GM23338 (cell line): ENCODE measurements around the gene BATF2. TPM values are rescaled to one million over a fixed set of nuclear protein-coding genes. Genes with fewer than 3 reads are reported as not detected.
"Not testable (repeated sequence)": the region's sequence is repeated elsewhere in the genome, so short reads cannot be mapped to it uniquely, and the experiment has no call there.

ENCODE experiments used
- ATAC-seq: fragments of 200-7000 bp; cut with Tn5 transposase; 3 replicates; pipeline ENCODE4 v1.9.1; 2020
- DNase-seq: peaks from one replicate; pipeline ENCODE4 v3.0.0-alpha.2; 2015; ENCODE audit warnings: low spot score
- H2AFZ ChIP-seq: fragments of 200-600 bp; sonication (generic); 2 replicates; pipeline ENCODE4 v1.8.0; 2016; ENCODE audit warnings: antibody characterized with exemption, mild to moderate bottlenecking, moderate library complexity
- H3F3A ChIP-seq: fragments of 200-600 bp; sonication (generic); replicated peaks from 2 replicates; pipeline ENCODE4 v1.8.0; 2017; ENCODE audit warnings: antibody characterized with exemption, mixed run types, low read depth
- H3K27ac ChIP-seq: fragments of 200-600 bp; sonication (generic); 2 replicates; pipeline ENCODE4 v1.6.1; 2016; ENCODE audit warnings: low read depth
- H3K27me3 ChIP-seq: fragments of 200-600 bp; sonication (generic); 2 replicates; pipeline ENCODE4 v1.8.0; 2016; ENCODE audit warnings: mild to moderate bottlenecking, mixed run types, moderate library complexity; ENCODE audit not compliant: insufficient read depth
- H3K36me3 ChIP-seq: fragments of 200-600 bp; sonication (generic); 2 replicates; pipeline ENCODE4 v1.8.0; 2016; ENCODE audit warnings: mild to moderate bottlenecking; ENCODE audit not compliant: insufficient read depth
- H3K4me1 ChIP-seq: fragments of 200-600 bp; sonication (generic); 2 replicates; pipeline ENCODE4 v1.8.0; 2016; ENCODE audit warnings: mild to moderate bottlenecking, moderate library complexity; ENCODE audit not compliant: insufficient read depth
- H3K4me2 ChIP-seq: fragments of 200-600 bp; sonication (generic); 2 replicates; pipeline ENCODE4 v1.7.1; 2017; ENCODE audit warnings: mixed run types
- H3K4me3 ChIP-seq: fragments of 200-600 bp; sonication (generic); 2 replicates; pipeline ENCODE4 v1.6.1; 2016; ENCODE audit warnings: mixed run types
- H3K79me2 ChIP-seq: fragments of 200-600 bp; sonication (generic); replicated peaks from 2 replicates; pipeline ENCODE4 v1.8.0; 2017; ENCODE audit warnings: mild to moderate bottlenecking; ENCODE audit not compliant: insufficient read depth
- H3K9me2 ChIP-seq: fragments of 200-600 bp; sonication (generic); 2 replicates; pipeline ENCODE4 v1.8.0; 2017; ENCODE audit not compliant: insufficient read depth
- H4K20me1 ChIP-seq: fragments of 200-600 bp; sonication (generic); replicated peaks from 2 replicates; pipeline ENCODE4 v1.8.0; 2017; ENCODE audit warnings: mild to moderate bottlenecking; ENCODE audit not compliant: insufficient read depth
- H3K27ac Mint-ChIP-seq: 2 replicates; pipeline ENCODE4 v1.8.0; 2020; ENCODE audit warnings: inconsistent platforms, mild to moderate bottlenecking, moderate library complexity, mixed read lengths
- H3K27me3 Mint-ChIP-seq: 3 replicates; pipeline ENCODE4 v1.8.0; 2022; ENCODE audit warnings: low read depth, mild to moderate bottlenecking, moderate library complexity, mixed read lengths, inconsistent platforms; ENCODE audit not compliant: insufficient read depth, poor library complexity
- H3K36me3 Mint-ChIP-seq: 3 replicates; pipeline ENCODE4 v1.8.0; 2021; ENCODE audit warnings: low read depth, mild to moderate bottlenecking, inconsistent platforms, moderate library complexity, mixed read lengths
- H3K4me1 Mint-ChIP-seq: 3 replicates; pipeline ENCODE4 v1.8.0; 2020; ENCODE audit warnings: mild to moderate bottlenecking, inconsistent platforms, mixed read lengths
- H3K4me3 Mint-ChIP-seq: 3 replicates; pipeline ENCODE4 v1.8.0; 2021; ENCODE audit warnings: moderate library complexity, mild to moderate bottlenecking, inconsistent platforms, mixed read lengths
- H3K9me3 Mint-ChIP-seq: 3 replicates; pipeline ENCODE4 v1.8.0; 2020; ENCODE audit warnings: moderate library complexity, mild to moderate bottlenecking, inconsistent platforms, mixed read lengths
- CREB1 ChIP-seq: fragments of 250-450 bp; sonication (Bioruptor Pico); IDR thresholded peaks from 2 replicates; pipeline ENCODE4 v1.5.0; 2020; ENCODE audit warnings: low read depth, mild to moderate bottlenecking, moderate library complexity
- EZH2 ChIP-seq: fragments of 200-600 bp; sonication (generic); IDR thresholded peaks from one replicate; pipeline ENCODE4 v1.8.0; 2017; ENCODE audit warnings: antibody characterized with exemption, mild to moderate bottlenecking, low read depth; ENCODE audit not compliant: unreplicated experiment
- EZH2phosphoT487 ChIP-seq: fragments of 200-600 bp; sonication (generic); IDR thresholded peaks from one replicate; pipeline ENCODE4 v1.8.1; 2018; ENCODE audit warnings: antibody characterized with exemption; ENCODE audit not compliant: unreplicated experiment
- NANOG ChIP-seq: IDR thresholded peaks from 2 replicates; pipeline ENCODE4 v1.6.1; 2016; ENCODE audit warnings: antibody characterized with exemption, borderline replicate concordance
- POLR2AphosphoS5 ChIP-seq: IDR thresholded peaks from 2 replicates; pipeline ENCODE4 v1.6.1; 2016; ENCODE audit warnings: antibody characterized with exemption, low read depth
- STAT1 ChIP-seq: IDR thresholded peaks from one replicate; pipeline ENCODE4 v1.6.1; 2016; ENCODE audit warnings: antibody characterized with exemption; ENCODE audit not compliant: unreplicated experiment
- ZNF114 ChIP-seq: fragments of 250-450 bp; sonication (Bioruptor Pico); IDR thresholded peaks from 2 replicates; pipeline ENCODE4 v1.5.0; 2020; ENCODE audit warnings: mild to moderate bottlenecking, moderate library complexity
- ZNF331 ChIP-seq: fragments of 250-450 bp; sonication (Bioruptor Pico); IDR thresholded peaks from 2 replicates; pipeline ENCODE4 v1.5.0; 2020; ENCODE audit warnings: low read depth, mild to moderate bottlenecking, moderate library complexity
- polyA plus RNA-seq: library from polyadenylated mRNA; unstranded; fragments of >200 nt; fragmentation: Nextera tagmentation; extraction: Ambion mirVana; gene quantifications from 2 replicates; pipeline ENCODE4 v1.2.1, GENCODE V29; 2016
- total RNA-seq: library from RNA; depleted of rRNA; stranded (reverse); fragments of >200 nt; shearing (Covaris generic); gene quantifications from 2 replicates; pipeline ENCODE4 v1.2.3, GENCODE V29; 2014
- TF ChIP-seq, protein P1 (sequence below): fragments of 250-450 bp; sonication (Bioruptor Pico); IDR thresholded peaks from 2 replicates; pipeline ENCODE4 v1.5.0; 2020; ENCODE audit warnings: mild to moderate bottlenecking, moderate library complexity

The BATF2 gene
- total and polyA plus RNA-seq, 2 experiments from 2014 or later: 0.53 to 1.6 TPM

DNA sequence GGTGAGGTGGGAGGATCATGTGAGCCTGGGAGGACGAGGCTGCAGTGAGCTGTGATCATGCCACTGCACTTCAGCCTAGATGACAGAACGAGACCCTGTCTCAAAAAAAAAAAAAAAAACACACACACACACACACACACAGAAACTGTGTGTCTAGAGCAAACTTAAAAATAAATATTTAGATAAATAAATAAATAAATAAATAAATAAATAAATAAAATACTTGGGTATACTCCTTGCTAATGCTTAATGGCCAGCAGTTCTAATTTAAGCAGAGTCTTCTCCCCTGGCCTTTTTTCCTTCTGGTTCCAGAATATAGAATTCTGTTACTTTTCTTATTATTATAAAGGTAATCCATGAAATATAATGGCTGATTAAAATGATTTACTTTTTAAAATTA lies 12.1 kb upstream of the BATF2 start:
- H3K27me3 Mint-ChIP-seq: peaks cover 12% of the 10 kb centered on the region
- Histone ChIP-seq H3K4me3 (no peak overlapping the region), H4K20me1 (no peaks in the 10 kb centered on the region), H3K36me3 (no peaks in the 10 kb centered on the region), H2AFZ (no peak overlapping the region), H3F3A (peaks cover 7% of the 10 kb centered on the region; the same call in 1 of the 2 replicates), H3K4me1 (no peaks in the 10 kb centered on the region), H3K9me2 (no peaks in the 10 kb centered on the region), H3K27ac (no peak overlapping the region), H3K4me2 (no peak overlapping the region), H3K27me3 (no peaks in the 10 kb centered on the region), H3K79me2 (no peaks in the 10 kb centered on the region)
- H3K27ac Mint-ChIP-seq: no peak overlapping the region
- no peaks in the 10 kb centered on the region for H3K36me3 Mint-ChIP-seq
- no peaks in the 10 kb centered on the region for H3K9me3 Mint-ChIP-seq
- DNase-seq (no peak), ATAC-seq (no peak)
- TF ChIP-seq POLR2AphosphoS5 (no peak), EZH2 (no peak), ZNF331 (no peak), STAT1 (no peak), CREB1 (CRISPR knock-in tag) (no peak), EZH2phosphoT487 (no peak), NANOG (no peak)
- no peak overlapping the region for H3K4me3 Mint-ChIP-seq
- peaks cover 7% of the 10 kb centered on the region; the same call in 2 of the 3 replicates for H3K4me1 Mint-ChIP-seq

DNA sequence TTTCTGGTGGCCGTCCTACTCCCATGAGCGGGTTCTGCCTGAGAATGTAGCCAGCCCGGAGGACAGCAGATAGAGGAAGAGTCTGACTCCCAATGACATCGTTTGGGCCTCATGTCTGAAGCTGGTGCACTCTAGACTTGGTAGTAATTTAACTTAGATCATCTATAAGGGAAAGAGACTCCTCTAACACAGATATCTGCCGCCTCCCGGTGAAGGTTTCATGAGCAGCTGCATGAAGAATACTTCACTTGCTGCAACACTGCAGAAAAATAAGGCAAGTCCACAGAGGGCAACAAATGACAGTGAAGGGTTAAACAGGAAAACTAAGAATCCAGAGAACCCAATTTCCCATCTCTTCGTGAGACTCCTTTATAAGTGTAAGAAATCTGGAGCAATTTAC lies 11.2 kb upstream of the BATF2 start:
- H3K27me3 ChIP-seq: no peaks in the 10 kb centered on the region
- no peaks in the 10 kb centered on the region for H4K20me1 ChIP-seq
- no peaks in the 10 kb centered on the region for H3F3A ChIP-seq
- H3K4me1 ChIP-seq: no peaks in the 10 kb centered on the region
- TF ChIP-seq CREB1 (CRISPR knock-in tag) (no peak), ZNF114 (no peak)
- TF ChIP-seq, protein P1, sequence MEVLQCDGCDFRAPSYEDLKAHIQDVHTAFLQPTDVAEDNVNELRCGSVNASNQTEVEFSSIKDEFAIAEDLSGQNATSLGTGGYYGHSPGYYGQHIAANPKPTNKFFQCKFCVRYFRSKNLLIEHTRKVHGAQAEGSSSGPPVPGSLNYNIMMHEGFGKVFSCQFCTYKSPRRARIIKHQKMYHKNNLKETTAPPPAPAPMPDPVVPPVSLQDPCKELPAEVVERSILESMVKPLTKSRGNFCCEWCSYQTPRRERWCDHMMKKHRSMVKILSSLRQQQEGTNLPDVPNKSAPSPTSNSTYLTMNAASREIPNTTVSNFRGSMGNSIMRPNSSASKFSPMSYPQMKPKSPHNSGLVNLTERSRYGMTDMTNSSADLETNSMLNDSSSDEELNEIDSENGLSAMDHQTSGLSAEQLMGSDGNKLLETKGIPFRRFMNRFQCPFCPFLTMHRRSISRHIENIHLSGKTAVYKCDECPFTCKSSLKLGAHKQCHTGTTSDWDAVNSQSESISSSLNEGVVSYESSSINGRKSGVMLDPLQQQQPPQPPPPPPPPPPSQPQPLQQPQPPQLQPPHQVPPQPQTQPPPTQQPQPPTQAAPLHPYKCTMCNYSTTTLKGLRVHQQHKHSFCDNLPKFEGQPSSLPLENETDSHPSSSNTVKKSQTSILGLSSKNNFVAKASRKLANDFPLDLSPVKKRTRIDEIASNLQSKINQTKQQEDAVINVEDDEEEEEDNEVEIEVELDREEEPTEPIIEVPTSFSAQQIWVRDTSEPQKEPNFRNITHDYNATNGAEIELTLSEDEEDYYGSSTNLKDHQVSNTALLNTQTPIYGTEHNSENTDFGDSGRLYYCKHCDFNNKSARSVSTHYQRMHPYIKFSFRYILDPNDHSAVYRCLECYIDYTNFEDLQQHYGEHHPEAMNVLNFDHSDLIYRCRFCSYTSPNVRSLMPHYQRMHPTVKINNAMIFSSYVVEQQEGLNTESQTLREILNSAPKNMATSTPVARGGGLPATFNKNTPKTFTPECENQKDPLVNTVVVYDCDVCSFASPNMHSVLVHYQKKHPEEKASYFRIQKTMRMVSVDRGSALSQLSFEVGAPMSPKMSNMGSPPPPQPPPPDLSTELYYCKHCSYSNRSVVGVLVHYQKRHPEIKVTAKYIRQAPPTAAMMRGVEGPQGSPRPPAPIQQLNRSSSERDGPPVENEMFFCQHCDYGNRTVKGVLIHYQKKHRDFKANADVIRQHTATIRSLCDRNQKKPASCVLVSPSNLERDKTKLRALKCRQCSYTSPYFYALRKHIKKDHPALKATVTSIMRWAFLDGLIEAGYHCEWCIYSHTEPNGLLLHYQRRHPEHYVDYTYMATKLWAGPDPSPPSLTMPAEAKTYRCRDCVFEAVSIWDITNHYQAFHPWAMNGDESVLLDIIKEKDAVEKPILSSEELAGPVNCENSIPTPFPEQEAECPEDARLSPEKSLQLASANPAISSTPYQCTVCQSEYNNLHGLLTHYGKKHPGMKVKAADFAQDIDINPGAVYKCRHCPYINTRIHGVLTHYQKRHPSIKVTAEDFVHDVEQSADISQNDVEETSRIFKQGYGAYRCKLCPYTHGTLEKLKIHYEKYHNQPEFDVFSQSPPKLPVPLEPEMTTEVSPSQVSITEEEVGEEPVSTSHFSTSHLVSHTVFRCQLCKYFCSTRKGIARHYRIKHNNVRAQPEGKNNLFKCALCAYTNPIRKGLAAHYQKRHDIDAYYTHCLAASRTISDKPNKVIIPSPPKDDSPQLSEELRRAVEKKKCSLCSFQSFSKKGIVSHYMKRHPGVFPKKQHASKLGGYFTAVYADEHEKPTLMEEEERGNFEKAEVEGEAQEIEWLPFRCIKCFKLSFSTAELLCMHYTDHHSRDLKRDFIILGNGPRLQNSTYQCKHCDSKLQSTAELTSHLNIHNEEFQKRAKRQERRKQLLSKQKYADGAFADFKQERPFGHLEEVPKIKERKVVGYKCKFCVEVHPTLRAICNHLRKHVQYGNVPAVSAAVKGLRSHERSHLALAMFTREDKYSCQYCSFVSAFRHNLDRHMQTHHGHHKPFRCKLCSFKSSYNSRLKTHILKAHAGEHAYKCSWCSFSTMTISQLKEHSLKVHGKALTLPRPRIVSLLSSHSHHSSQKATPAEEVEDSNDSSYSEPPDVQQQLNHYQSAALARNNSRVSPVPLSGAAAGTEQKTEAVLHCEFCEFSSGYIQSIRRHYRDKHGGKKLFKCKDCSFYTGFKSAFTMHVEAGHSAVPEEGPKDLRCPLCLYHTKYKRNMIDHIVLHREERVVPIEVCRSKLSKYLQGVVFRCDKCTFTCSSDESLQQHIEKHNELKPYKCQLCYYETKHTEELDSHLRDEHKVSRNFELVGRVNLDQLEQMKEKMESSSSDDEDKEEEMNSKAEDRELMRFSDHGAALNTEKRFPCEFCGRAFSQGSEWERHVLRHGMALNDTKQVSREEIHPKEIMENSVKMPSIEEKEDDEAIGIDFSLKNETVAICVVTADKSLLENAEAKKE (CRISPR knock-in tag): no peak
- H2AFZ ChIP-seq: no peak overlapping the region
- DNase-seq (no peak), ATAC-seq (no peak)
- H3K79me2 ChIP-seq: no peaks in the 10 kb centered on the region
- H3K27ac ChIP-seq: no peak overlapping the region
- no peaks in the 10 kb centered on the region for H3K36me3 Mint-ChIP-seq
- H3K4me3 Mint-ChIP-seq: no peak overlapping the region
- peaks cover 3% of the 10 kb centered on the region; the same call in 2 of the 3 replicates for H3K4me1 Mint-ChIP-seq
- peaks cover 11% of the 10 kb centered on the region for H3K27me3 Mint-ChIP-seq
- no peak overlapping the region for H3K4me2 ChIP-seq
- no peaks in the 10 kb centered on the region for H3K36me3 ChIP-seq
- H3K4me3 ChIP-seq: no peak overlapping the region
- no peak overlapping the region for H3K27ac Mint-ChIP-seq
- no peaks in the 10 kb centered on the region for H3K9me2 ChIP-seq
- H3K9me3 Mint-ChIP-seq: no peaks in the 10 kb centered on the region

- H3K4me3 Mint-ChIP-seq, H3K27ac ChIP-seq, H3K36me3 Mint-ChIP-seq, H4K20me1 ChIP-seq, H2AFZ ChIP-seq, ATAC-seq, H3K9me3 Mint-ChIP-seq, H3K4me3 ChIP-seq, DNase-seq, H3K4me1 ChIP-seq, H3K27me3 Mint-ChIP-seq, H3K36me3 ChIP-seq, H3K4me1 Mint-ChIP-seq, H3K27me3 ChIP-seq, H3F3A ChIP-seq, H3K4me2 ChIP-seq, H3K27ac Mint-ChIP-seq, H3K9me2 ChIP-seq, H3K79me2 ChIP-seq: not testable (repeated sequence)
Measured at GRCh38 chr11:65003968-65004367, 7.2 kb upstream of the BATF2 start.
